Fibroblast of skin of back (primary cell): ENCODE data around the gene TCF12.
"Not testable (repeated sequence)": the region's sequence is repeated elsewhere in the genome, so short reads cannot be mapped to it uniquely, and the experiment has no call there.

Source experiments
- DNase-seq: peaks from one replicate; pipeline ENCODE4 v3.0.0-alpha.2; 2013

Gene TCF12

DNA sequence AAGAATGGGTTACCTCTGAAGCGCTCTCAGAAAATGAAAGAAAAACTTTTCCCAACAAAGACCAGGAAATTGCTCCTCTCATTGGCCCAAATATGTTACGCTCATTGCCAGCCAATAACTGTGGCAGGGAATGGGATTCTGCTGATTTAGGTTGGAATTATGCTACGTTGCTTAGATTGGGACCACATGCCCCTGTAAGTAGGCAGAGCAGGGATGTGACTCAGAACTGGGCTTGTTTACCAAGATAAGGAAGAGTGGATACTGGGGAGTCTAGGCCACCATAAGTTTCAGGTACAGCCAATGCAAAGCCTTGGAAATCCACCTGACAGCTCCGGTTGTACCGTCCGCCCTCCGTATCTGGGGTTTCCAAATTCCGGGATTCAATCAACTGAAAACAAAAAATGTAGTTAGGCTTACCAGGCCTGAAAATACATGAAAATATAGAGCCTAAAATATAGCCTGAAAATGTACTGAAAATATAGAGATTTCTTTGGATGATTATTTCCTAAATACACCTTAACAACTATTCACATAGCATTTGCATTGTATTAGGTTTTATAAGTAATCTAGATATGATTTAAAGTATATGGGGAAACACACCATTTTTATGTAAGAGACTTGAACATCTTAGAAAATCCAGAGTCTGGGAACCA is 1.5 kb upstream of the TCF12 start:
- no peak for DNase-seq

DNA sequence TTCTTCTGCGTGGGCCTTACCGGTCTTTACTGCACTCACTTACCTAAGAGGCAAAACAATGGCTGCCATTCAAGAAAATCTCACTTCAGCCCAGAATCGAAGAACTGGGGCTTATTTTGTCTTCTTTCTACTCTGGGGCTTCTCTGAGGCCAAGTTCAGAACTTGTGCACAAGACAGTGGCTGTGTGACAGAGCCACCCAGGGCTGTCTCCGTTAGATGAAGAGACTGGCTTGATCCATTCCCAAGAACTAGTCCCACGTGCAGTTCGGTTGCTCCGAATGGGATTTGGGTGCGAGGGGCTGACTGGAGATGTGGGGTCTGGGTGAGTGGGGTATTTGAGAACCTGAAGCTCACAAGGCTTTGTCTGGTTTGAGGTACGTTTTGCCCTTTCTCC is 795 bp upstream of the TCF12 start:
- DNase-seq = no peak

DNA sequence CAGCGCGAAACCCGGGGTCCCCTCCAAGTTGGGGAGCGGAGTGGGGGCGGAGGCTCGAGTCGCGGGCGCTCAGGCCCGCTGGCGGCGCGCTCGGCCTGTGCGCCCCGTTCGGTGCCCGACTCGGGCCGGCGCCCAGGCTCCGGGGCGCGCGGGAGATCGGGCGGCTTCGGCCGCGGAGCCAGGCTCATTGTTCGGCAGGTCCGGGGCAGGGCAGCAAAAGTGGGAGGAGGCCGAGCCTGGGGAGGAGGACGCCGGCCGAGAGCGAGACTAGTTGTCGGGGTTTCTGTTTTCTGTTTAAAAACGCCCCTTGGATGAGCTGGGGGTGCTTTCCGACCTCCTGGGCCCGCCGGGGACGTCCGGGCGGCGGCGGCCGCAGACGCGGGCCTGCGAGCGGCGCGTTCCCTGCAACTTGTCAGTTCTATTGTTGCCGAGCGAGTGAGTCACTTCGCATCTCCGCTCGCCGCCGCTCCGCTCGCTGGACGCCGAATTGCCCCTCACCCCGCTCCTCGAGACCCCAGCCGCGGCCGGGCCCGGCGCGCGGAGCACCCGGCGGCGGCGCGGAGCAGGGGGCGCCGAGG is 676 bp downstream of the TCF12 start:
- DNase-seq = peak; percentile 77

DNA sequence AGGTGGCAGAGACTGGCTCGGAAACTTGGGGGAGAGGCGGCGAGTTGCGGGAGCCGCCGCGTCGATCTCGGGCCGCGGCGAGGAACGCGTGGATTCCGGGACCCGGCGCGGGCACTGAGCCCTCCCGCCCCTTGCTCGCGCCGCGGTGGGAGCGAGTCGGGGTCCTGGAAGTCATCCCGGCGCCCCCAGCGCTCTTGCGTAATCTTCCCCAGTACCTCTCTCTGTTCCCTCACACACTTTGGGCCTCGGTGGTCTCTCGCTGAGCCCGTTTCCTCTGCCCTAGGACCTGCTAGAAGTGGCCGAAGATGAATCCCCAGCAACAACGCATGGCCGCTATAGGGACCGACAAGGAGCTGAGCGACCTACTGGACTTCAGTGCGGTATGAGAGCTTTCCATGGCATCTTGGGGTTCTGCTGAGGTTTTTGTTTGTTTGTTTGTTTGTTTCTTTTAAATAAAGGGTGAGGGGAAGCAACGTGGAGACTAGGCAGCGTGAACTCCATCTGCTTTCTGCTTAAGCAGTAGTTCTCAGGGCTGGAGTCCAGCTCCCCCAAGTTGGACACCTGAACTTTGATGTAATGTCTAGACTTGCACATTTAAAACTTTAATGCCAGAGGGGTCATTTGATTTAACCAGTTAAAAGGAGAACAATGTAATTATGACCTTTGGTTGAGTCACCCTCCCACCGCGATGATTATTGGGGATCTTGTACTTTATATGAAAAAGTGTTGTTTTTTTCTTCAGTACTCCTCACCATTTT is 1.3 kb downstream of the TCF12 start:
- DNase-seq = peak; percentile 39

DNA sequence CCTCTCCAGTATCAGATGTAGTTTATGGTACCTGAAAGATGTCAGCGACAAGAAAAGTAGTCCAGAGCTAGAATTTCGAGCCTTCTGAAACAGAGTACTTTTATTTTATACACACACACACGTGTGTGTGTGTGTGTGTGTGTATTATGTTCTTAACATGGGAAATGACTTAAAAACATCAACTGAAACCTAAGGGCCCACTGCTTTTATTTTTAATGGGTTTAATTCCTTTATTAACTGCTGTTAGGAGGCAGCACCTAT is 1.9 kb downstream of the TCF12 start:
- no peak for DNase-seq

DNA sequence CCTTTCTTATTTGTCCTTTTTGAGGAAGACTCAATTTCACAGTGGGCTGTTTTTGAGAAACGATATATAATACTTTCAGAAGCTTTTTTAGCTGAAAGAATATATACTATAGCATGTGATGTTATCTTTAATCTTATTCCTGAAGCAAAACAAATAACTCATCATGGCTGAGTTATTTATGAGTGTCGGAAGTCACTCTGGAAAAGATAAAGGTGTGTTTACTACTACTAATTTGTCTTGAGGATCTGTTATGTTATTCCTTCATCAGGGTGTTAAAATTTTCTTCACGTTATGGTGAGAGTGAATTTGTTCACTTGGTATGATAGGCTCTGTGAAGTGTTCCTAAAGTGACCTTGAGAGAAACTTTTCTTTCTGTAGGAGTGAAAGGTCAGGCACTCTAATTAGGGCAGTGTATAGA is 4.7 kb downstream of the TCF12 start:
- no peak for DNase-seq

DNA sequence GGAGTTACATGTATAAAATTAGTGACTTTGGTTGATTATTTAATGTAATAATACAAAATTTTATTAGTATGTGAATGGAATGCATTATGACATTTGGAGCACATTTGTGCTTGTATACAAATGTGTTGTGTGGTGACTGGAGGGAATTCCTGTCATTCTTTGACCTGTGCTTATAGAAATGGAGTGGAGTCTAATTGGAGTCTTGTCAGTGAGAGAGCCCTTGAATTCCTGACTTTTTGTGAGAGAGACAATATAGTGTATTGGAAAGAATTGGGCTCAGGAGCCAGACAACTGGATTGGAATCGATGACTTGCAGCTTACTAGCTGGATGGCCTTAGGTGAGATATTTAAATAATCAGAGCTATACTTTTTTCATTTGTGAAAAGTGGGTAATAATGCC is 9.4 kb downstream of the TCF12 start:
- DNase-seq = no peak

DNA sequence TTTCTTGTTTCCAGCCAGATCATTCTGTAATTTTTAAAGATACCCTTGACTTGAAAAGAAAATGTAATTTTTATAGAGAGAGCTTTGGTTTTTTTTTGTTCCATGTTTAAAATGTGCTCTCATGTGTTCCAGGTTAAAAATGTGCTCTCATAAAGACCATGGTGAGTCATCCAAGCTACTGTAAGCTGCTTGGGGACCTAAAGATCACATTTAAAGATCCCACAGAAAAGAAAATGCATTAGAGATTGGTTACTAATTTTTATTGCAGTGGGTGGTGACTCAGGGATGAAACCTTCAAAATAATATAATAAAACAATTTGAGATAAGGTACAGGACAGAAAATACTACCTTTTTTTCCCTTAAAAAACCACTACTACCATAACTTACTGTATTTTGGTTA is 11.0 kb downstream of the TCF12 start:
- DNase-seq = peak; percentile 84

DNA sequence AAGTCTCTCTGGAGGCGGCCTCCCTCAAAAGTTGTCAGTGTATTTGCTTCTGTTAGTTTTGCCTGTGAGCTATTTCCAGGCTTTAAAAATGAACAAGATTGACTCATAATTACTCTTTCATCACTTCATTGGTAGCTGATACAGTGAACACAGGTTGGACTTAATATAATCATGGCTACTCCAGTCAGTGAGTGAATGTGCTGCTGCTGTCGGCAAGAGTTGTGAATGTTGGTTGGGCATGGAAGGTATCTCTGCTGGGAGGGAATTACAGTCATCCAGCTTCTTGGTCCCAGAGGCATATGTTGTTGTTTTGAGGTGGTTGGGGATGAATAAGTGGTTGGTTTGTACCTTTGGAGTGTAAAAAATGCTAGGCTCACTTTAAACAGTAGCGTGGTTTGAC is 11.5 kb downstream of the TCF12 start:
- no peak for DNase-seq

DNA sequence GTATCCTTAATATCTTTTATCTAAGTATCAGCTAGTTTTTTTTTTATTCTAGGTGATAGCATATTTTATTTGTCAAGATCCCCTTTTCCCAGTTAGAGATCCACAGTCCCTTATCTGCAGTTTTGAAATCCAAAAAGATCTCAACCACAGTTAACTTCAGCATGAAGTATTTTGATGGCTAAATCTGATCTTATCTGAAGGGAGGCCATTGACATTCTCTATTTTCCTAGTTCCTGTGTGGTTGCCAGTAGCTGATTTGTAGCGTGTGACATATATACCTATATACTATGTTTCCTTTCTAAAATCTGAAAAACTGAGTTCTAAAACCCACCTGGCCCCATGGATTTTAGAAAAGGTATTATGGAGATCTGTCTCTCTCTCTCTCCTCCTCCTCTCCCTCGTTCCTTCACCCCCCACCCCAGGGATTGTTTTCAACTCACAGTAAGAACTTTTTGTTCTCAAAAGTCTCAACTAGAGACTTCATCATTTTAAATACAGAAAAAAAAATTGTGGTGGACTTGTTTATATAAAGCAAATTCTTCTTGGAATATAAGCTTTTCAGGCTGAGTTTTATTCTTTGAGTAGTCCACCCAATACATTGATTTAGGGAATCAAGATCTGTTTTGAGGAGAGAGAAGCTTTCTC is 12.3 kb downstream of the TCF12 start:
- DNase-seq = no peak

DNA sequence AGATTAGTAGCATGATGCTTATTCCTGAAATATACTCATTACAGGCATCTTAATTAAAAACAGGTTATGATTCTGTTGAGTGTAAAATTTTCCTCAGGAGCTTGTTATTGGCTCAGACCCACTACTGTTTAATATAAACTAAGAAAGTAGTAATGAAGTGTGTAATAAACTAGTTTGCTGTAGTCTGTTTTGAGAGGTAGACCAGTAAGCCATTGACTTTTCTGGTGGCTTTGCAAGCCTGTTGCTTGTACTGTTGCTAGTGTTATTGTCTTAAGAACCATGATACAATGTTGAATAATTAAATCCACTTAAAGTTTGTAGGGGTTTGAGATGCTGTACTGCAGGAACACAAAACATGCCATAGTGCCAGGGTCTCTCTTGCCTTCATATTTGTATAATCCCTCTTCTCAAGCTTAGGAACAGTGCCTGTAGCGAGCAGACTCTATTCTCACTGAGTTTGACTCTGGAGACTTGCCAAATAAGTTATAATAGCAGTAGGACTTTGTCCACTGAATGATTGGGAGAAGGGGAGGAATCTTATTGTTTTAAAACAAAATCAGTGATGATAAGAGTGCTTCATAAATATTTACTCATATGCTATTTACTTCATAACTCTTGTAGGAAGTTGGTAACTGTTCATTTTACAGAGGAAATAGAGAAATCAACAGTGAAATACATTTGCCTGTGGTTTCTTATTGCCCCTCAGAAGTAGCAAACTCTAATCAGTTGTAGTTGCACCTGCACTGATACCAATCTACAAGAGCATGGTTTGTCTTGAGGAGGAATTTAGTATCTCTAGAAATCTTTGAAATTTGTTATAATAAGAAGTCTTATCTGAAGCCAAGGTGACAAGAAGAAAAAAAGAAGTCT is 13.4 kb downstream of the TCF12 start:
- DNase-seq = no peak

DNA sequence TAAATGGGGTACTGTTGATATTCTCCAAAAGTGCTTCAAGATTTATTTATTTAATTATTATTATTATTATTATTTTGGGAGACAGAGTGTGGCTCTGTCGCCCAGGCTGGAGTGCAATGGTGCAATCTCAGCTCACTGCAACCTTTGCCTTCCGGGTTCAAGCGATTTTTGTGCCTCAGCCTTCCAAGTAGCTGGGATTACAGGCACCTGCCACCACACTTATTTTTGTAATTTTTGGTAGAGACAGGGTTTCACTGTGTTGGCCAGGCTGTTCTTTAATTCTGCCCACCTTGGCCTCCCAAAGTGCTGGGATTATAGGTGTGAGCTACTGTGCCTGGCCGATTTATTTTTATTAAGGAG is 14.0 kb downstream of the TCF12 start:
- not testable (repeated sequence) for DNase-seq

DNA sequence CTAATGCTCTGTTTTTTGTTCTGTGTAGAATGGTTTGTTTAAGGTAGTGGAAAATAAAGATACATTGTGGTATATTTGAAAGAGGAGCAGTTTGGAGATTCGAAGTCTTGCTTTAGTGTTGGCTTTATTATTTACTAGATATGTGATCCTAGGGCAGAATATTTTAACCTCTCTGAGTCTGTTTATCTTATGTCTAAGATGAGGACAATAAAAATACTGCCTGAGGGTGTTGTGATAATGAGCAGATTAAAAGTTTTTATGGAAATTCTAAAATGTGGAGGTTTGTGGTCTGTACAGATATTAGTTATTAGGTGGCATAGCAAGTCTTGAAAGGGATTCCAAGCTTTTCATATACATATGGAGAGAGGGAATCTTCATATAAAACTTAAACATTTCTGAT is 15.0 kb downstream of the TCF12 start:
- no peak for DNase-seq

DNA sequence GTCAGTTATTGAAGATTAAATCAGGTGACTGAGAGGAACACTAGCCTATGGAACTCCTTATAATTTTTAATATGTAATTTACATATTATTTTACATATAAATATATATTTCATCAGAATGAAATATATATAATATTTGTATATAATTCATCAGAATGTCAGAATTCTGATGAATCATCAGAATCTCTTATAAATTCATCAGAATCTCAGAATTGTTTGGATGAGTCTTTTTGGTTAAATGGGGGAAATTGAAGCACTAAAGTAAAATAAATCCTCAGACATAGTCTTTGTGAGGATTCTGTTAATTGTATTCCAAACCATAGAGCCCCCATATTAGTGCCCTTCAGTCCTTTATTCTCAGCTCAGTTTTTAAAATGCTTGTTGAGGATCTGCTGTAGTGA is 15.4 kb downstream of the TCF12 start:
- DNase-seq = no peak

DNA sequence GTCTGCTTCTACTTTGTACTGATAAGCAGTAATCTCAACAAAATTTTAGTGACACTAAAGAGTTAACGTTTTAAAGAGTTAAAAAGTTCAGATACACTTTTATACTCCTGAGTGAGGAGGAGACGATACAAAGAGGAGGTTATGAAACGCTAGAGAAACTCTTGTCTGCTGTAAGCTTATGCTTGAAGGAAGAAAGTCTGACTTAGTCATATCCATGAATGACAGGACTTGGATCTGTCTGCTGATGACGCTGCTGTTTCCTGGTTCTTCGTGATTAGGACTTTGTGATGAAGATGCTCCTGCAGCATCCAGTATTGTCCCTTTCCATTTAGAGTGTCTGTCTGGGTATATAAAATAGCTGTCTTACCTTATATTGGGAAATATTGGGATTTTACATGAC is 15.8 kb downstream of the TCF12 start:
- no peak for DNase-seq

DNA sequence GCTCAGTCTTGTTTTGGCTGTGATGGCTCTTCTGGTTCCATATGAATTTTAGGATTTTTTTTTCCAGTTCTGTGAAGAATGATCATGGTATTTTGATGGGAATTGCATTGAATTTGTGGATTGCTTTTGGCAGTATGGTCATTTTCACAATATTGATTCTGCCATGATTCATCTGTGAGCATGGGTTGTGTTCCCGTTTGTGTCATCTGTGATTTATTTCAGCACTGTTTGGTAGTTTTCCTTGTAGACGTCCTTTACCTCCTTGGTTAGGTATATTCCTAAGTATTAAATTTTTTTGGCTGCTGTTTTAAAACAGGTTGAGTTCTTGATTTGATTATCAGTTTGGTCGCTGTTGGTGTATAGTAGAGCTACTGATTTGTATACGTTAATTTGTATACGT is 18.5 kb downstream of the TCF12 start:
- DNase-seq = no peak

DNA sequence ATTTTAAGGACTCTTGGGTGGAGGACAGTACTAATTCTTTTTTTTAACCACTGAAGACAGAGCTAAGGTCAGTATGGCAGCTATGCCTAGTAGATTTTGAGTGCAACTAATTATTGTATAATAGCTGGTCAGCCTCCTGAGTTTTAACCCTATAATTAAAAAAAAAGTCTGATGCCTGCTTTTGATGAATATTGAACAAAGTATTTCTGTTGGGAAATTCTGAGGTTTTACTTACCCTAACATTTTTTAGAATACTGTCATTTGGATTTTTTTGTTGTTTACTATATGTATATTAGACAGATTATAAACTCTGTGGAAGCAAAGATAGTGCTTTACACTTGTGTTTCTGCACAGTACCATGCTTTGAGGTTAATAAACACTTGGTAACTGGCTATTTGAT is 20.8 kb downstream of the TCF12 start:
- no peak for DNase-seq

DNA sequence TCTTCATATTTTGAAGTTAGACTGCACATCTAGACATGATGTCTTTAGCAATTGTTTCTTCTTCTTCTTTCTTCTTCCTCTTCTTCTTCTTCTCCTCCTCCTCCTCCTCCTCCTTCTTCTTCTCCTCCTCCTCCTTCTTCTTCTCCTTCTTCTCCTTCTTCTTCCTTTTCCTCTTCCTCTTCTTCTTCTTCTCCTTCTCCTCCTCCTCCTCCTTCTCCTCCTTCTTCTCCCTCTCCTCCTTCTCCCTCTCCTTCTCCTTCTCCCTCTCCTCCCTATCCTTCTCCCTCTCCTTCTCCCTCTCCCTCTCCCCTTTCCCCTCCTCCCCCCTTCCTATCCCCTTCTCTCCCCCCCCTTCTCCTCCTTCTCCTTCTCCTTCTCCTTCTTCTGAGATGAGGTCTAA is 21.9 kb downstream of the TCF12 start:
- no peak for DNase-seq

DNA sequence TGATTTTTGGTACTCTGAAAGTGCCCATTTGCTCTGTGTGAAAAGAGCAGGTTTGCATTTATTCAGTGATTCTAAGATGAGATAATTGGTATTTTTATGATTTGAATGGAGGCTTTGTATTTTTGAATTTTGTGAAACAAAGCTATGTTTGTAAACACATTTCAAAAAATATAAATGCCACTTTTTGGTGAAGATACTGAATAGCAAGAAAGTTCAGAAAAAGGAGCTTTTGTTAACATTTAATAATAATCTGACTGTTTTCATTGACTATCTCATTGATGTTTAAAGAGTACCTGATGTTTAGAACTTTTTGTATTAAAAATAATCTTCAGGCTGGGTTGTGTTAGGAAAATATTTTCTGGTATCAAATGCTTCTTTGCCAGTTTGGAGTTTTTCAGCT is 23.7 kb downstream of the TCF12 start:
- no peak for DNase-seq

DNA sequence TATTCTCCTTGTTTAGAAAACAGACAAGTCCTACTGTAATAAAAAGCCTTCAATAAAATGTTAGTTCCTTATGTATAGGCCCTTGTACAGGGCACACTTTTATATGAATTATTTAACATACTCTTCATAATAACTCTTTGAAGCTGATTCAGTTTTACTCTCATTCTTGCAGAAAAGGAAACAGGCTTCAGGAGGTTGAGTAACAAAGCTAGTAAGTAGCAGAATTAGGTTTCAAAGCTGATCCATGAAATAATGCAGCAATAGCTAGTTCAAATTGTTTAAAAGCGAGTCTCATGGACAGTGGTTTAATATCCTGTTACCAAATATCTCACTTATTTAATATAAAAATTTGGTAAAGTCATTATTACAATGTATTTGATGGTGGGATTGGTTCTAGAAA is 25.0 kb downstream of the TCF12 start:
- DNase-seq = peak; percentile 44

DNA sequence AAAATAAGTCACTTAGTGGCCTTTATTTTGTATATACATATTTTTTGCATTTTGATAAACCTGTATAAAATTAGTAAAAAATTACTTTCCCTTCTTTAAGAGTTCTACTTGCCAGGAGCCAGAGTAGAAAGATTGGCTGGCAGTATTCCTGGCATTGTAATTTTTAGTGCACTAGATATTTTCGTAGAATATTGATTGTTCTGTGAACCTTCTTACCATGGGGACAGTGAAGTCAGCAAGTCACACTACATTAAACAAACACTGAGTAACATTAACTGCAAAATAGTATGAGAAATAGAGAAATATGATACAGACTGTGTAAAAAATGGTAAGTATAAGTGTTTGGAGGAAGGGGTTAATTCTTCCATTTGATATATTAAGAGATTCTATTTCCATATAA is 26.0 kb downstream of the TCF12 start:
- no peak for DNase-seq

DNA sequence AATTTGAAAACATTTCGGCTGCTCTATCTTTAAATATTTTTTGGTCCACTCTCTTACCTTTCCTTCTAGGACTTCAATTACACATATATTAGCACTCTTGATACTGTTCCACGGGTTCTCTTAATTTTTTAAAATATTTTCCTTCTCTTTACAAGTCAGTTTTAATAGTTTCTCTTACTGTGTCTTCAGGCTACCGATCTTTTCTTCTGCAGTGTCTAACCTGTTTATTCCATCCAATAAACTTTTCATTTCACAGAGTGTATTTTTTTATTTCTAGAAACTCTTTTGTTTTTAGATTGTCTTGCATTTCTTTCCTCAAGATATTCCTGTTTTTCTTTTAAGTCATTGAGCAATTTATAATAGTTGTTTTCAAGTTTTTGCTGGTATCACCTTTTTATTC is 27.7 kb downstream of the TCF12 start:
- DNase-seq = no peak
